GOT3 (cell line): ENCODE results near the gene CDX1.
"Not testable (repeated sequence)": the region's sequence is repeated elsewhere in the genome, so short reads cannot be mapped to it uniquely, and the experiment has no call there.

Source experiments
- DNase-seq: peaks from one replicate; lab custom pipeline; 2025; ENCODE audit warnings: mixed read lengths; lab: John Stamatoyannopoulos, UW

Gene CDX1

DNA sequence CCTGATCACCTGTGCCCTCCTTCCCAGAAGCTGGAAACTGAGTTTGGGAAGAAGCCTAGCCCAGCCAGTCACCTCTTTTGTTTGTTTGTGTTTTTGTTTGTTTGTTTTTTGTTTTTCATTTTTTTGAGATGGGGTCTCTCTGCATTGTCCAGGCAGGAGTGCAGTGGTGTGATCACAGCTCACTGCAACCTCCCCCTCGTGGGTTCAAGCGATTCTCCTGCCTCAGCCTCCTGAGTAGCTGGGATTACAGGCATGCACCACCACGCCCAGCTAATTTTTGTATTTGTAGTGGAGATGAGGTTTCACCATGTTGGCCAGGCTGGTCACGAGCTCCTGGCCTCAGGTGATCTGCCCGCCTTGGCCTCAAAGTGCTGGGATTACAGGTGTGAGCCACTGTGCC is 67.1 kb downstream of the CDX1 start:
- not testable (repeated sequence) for DNase-seq
